A673 (cell line): ENCODE measurements around the gene CDR2.

ENCODE experiments used
- EZH2 ChIP-seq: fragments of 200-600 bp; sonication (generic); IDR thresholded peaks from 2 replicates; pipeline ENCODE4 v1.6.1; 2017; ENCODE audit warnings: borderline replicate concordance, low read depth, mild to moderate bottlenecking, mixed read lengths, antibody characterized with exemption, low read length; ENCODE audit not compliant: poor library complexity, severe bottlenecking
- TF ChIP-seq, protein P1 (sequence below): fragments of 300-800, 200-600 bp; sonication (generic); conservative IDR thresholded peaks from 2 replicates; pipeline ENCODE4 v1.5.1; 2017; ENCODE audit warnings: low read depth, mild to moderate bottlenecking, antibody characterized with exemption, low read length, moderate library complexity, mixed read lengths

DNA sequence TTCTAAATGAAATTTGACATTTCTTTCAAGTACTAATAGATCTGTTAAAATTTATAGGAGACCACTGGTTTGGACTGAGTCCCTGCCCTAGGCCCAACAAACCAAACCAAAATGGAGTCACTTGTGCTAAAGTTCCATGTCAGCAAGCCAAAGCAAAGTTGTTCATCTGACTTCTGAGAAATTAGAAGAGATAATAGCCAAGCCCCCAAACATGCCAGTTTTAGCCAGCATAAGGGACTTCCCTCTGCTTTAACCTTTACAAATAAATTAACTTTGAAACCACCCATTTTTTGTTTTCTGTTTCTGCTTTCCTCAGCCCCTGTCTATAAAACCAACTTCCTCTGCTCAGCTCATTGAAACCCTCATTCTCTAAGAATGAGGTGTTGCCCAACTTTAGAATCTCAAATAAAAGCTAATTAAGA lies 18.9 kb downstream of the CDR2 start:
- TF ChIP-seq, protein P1, sequence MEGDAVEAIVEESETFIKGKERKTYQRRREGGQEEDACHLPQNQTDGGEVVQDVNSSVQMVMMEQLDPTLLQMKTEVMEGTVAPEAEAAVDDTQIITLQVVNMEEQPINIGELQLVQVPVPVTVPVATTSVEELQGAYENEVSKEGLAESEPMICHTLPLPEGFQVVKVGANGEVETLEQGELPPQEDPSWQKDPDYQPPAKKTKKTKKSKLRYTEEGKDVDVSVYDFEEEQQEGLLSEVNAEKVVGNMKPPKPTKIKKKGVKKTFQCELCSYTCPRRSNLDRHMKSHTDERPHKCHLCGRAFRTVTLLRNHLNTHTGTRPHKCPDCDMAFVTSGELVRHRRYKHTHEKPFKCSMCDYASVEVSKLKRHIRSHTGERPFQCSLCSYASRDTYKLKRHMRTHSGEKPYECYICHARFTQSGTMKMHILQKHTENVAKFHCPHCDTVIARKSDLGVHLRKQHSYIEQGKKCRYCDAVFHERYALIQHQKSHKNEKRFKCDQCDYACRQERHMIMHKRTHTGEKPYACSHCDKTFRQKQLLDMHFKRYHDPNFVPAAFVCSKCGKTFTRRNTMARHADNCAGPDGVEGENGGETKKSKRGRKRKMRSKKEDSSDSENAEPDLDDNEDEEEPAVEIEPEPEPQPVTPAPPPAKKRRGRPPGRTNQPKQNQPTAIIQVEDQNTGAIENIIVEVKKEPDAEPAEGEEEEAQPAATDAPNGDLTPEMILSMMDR, result no peak
- TF ChIP-seq EZH2, result no peak
